Measurements from ENCODE around the gene TANK.

TANK gene

GRCh38 chr2:161134547-161135518 is 25.4 kb upstream of the TANK start:
- peak; percentile 38 for DNase-seq

- DNase-seq = peak; percentile 34
Measured at GRCh38 chr2:161135951-161136593, 24.2 kb upstream of the TANK start.

DNA sequence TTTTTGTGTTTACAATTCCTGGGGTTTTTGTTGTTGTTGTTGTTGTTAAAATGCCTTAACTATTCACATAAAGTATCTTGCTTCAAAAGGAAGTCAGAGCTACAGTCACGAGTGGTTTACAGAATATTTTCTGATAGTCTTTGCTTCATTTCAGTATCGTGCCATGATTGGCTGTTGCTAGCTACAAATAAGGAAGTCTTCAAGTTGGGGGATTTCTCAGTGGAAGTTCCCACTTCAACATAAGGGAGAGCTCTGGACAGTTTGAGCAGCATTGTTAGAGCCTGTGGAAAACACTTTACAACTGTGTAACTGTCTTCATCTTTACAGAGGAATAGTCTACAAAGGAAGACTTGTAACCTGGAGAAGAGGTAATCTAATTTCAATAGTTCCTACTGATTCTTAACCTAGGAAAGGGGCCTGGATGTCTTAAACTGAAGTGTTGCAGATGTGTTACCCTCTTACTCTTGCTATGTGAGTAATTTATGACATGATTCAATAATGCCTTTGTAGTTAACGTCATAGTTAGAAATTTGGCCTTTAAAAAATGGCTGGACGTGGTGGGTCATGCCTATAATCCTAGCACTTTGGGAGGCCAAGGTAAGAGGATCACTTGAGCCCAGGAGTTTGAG is 23.4 kb upstream of the TANK start:
- DNase-seq = no peak

- DNase-seq = no peak
Measured at GRCh38 chr2:161138429-161138828, 21.8 kb upstream of the TANK start.

- no peak for DNase-seq
Measured at GRCh38 chr2:161139098-161139987, 20.9 kb upstream of the TANK start.

GRCh38 chr2:161141033-161141432 is 19.2 kb upstream of the TANK start:
- no peak for DNase-seq

DNA sequence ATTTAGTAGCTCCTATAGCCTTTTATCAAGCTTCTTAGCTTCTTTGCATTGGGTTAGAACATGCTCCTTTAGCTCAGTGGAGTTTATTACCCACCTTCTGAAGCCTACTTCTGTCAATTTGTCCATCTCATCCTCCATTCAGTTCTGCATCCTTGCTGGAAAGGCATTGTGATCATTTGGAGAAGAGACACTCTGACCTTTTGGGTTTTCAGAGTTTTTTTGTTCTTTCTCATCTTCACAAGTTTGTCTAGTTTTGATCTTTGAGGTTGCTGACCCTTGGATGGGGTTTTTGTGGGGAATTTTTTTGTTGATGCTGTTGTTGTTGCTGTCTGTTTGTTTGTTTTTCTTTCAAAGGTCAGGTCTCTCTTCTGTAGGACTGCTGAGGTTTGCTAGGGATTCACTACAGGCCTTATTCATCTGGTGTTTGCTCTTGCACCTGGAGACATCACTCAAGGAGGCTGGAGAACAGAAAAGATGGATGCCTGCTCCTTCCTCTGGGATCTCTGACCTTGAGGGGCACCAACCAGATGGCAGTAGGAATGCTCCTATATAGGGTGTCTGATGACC is 13.9 kb upstream of the TANK start:
- DNase-seq = no peak

GRCh38 chr2:161146996-161147395 is 13.2 kb upstream of the TANK start:
- DNase-seq = no peak

GRCh38 chr2:161147856-161148255 is 12.4 kb upstream of the TANK start:
- DNase-seq = no peak

GRCh38 chr2:161150704-161151103 is 9.5 kb upstream of the TANK start:
- DNase-seq = no peak

DNA sequence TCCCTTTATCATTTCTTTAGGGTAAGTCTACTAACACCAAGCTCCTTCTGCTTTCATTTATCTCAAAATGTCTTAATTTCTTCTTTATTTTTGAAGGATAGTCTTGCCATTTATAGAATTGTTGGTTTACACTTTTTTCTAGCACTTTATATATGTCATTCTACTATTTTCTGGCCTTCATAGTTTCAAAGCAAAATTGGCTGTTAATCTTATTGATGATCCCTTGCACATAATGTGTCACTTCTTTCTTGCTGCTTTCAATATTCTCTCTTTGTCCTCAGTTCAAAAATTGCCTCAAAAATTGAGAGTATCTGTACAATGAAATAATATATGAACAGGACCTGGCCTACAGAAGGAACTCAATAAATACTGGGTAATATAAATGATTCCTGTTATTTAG is 7.9 kb upstream of the TANK start:
- no peak for DNase-seq

- DNase-seq = no peak
Measured at GRCh38 chr2:161158882-161159281, 1.3 kb upstream of the TANK start.

DNA sequence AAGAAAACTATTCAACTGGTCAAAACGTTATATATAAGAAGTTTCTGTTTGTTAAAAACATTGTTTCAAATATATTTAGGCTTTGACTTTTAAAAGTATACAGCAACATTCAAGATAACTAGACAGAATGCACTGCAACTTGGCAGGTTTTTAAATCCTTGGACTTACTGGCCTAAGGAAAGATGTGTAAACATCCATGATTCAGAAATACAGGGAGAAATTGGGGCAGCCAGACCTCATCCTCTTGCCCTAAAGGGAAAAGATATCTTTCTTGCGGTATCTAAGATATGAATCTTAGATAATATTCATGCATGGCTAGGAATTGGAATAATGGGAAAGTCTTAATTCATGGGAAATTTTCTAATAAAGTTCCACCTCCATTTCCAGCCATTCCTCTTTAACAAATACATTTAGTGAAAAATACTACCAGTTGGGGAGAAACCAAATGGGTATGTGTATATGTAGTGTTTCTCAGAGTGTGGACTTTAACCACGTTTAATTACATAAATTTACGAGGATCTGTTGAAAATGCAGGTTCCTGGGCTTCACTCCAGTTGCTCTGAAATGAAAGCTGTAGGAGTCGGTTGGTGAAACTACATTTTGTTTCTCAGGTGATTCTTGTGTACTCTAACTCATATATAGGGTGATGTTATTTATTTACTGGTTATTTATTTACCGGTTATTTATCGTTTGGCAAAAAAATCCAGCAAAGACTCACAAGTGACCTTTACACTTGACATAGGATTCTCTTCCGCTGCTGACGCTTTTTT is 587 bp upstream of the TANK start:
- no peak for DNase-seq

DNA sequence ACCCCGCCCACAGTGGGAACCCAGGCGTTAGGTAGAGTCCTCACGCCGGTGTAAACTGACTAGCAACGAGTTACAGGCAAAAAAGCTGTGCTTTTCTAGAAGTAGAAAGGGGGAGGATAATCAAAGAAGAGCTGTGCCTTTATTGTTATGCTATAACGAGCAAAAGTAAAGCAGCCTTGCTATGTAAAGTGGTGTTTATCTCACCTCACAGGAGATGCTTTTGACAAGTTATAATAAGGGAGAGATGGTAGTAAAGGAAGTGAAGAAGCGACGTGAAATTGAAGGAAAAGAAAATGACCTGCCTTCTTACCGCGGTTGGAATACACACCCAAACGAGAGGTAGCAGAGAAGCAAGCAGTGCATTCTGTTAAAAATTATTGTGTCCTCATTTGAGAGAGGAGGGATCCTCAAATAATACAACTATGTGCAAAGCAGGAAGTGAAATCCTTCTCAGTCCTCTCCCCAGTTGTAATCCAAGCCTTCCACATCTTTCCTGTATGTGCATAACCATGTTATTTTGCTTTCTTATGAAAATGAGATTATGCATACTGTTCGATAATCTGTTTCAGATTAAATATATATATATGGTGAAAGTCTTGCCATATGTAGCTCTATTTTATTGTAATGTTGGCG is 962 bp downstream of the TANK start:
- peak; percentile 44 for DNase-seq

GRCh38 chr2:161163440-161163839 is 3.2 kb downstream of the TANK start:
- DNase-seq = no peak

GRCh38 chr2:161164161-161164560 is 3.9 kb downstream of the TANK start:
- no peak for DNase-seq

DNA sequence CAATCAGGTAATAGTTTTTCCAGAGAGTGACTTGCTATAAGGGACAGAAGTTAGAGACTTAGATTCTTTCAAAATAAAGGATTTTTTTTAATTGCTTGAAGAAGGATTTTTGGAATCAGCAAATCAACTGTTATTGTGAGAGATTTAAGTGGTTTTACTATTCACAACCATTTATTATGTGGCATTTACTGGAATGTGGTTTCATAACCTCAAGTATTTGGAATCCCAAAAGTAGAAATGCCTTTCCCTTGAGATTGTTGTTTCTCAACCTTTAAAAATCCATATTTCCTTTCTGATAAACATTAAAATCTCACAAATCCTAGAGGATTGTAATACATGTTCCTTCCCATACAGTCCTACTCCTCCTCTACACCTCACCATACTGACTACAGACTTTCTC is 5.0 kb downstream of the TANK start:
- no peak for DNase-seq

DNA sequence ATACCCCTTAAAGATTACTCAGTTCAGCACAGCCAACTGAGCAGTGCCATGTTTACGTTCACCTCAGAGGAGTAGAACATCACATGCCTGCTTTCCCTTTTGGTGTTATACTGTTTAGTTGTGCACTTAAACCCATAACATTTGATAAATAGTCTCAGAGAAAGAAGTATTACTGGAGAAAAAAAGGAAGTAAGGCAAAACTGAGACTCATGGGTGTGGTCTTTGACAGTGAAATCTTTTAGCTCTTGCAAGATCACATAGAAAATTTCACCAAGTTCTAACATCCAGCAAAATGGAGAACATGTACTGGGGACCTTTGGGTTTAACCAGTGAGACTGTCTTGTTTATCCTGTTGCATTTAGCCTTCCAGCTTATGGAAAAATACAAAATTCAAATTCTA is 5.6 kb downstream of the TANK start:
- no peak for DNase-seq

GRCh38 chr2:161166538-161167409 is 6.5 kb downstream of the TANK start:
- DNase-seq = no peak

- DNase-seq = no peak
Measured at GRCh38 chr2:161169335-161169734, 9.1 kb downstream of the TANK start.

All from DMS79 treated with DMSO at 0.1 percent for 48 hours (cell line).